MM.1S (cell line): Measurements from ENCODE around the gene FARS2.

Source experiments
- DNase-seq: peaks from one replicate; pipeline ENCODE4 v3.0.0-alpha.2; 2015
- H2AFZ ChIP-seq: fragments of 300-600 bp; sonication (generic); 2 replicates; pipeline ENCODE4 v1.6.0; 2016; ENCODE audit warnings: antibody characterized with exemption, low read length
- H3F3A ChIP-seq: fragments of 300-600 bp; sonication (generic); 2 replicates; pipeline ENCODE4 v1.6.1; 2016; ENCODE audit warnings: mild to moderate bottlenecking, antibody characterized with exemption, low read length, moderate library complexity, mixed read lengths; ENCODE audit not compliant: insufficient read depth
- H3K27ac ChIP-seq: fragments of 300-600 bp; sonication (generic); 2 replicates; pipeline ENCODE4 v1.5.1; 2016; ENCODE audit warnings: mild to moderate bottlenecking, low read length
- H3K27me3 ChIP-seq: fragments of 300-600 bp; sonication (generic); replicated peaks from 2 replicates; pipeline ENCODE4 v1.6.0; 2016; ENCODE audit warnings: low read length; ENCODE audit not compliant: insufficient read depth
- H3K36me3 ChIP-seq: fragments of 300-600 bp; sonication (generic); replicated peaks from 2 replicates; pipeline ENCODE4 v1.6.1; 2016; ENCODE audit warnings: mild to moderate bottlenecking, low read length, mixed read lengths; ENCODE audit not compliant: insufficient read depth
- H3K4me1 ChIP-seq: fragments of 300-600 bp; sonication (generic); 2 replicates; pipeline ENCODE4 v1.6.1; 2016; ENCODE audit warnings: low read length, mixed read lengths
- H3K4me2 ChIP-seq: fragments of 300-600 bp; sonication (generic); 2 replicates; pipeline ENCODE4 v1.6.0; 2016; ENCODE audit warnings: low read depth, low read length
- H3K4me3 ChIP-seq: fragments of 300-600 bp; sonication (generic); 2 replicates; pipeline ENCODE4 v1.5.1; 2016; ENCODE audit warnings: low read length, mixed read lengths
- H3K79me2 ChIP-seq: fragments of 300-600 bp; sonication (generic); 2 replicates; pipeline ENCODE4 v1.6.1; 2016; ENCODE audit warnings: mixed run types, low read length, mixed read lengths
- H3K9ac ChIP-seq: fragments of 300-600 bp; sonication (generic); 2 replicates; pipeline ENCODE4 v1.6.1; 2016; ENCODE audit warnings: low read length, mixed read lengths
- H3K9me2 ChIP-seq: fragments of 300-600 bp; sonication (generic); replicated peaks from 2 replicates; pipeline ENCODE4 v1.6.1; 2016; ENCODE audit warnings: mild to moderate bottlenecking, low read length, mixed read lengths; ENCODE audit not compliant: insufficient read depth
- H3K9me3 ChIP-seq: fragments of 300-600 bp; sonication (generic); replicated peaks from 2 replicates; pipeline ENCODE4 v1.6.1; 2016; ENCODE audit warnings: mild to moderate bottlenecking, low read length, mixed read lengths; ENCODE audit not compliant: insufficient read depth
- H4K20me1 ChIP-seq: fragments of 300-600 bp; sonication (generic); 2 replicates; pipeline ENCODE4 v1.6.1; 2016; ENCODE audit warnings: mild to moderate bottlenecking, low read length, moderate library complexity, mixed read lengths; ENCODE audit not compliant: insufficient read depth
- CTCF ChIP-seq: fragments of 300-600 bp; sonication (generic); IDR thresholded peaks from 2 replicates; pipeline ENCODE4 v1.5.1; 2016; ENCODE audit warnings: antibody characterized with exemption, low read length, mixed read lengths
- EZH2 ChIP-seq: fragments of 300-600 bp; sonication (generic); optimal IDR thresholded peaks from 2 replicates; pipeline ENCODE3; 2017; ENCODE audit warnings: low read depth, mild to moderate bottlenecking, antibody characterized with exemption, low read length, mixed read lengths
- EZH2phosphoT487 ChIP-seq: fragments of 300-600 bp; sonication (generic); IDR thresholded peaks from 2 replicates; pipeline ENCODE4 v1.6.1; 2018; ENCODE audit warnings: antibody characterized with exemption, low read length

The FARS2 gene

GRCh38 chr6:5459346-5459745, 198.0 kb downstream of the FARS2 start:
- TF ChIP-seq EZH2 (no peak), EZH2phosphoT487 (no peak), CTCF (no peak)
- H3K27me3 ChIP-seq, result no peaks in the 10 kb centered on the region
- H3K27ac ChIP-seq, result no peak overlapping the region
- H3K36me3 ChIP-seq, result no peaks in the 10 kb centered on the region
- H3K9me2 ChIP-seq, result no peaks in the 10 kb centered on the region
- no peak overlapping the region for H3K4me2 ChIP-seq
- no peaks in the 10 kb centered on the region for H3K4me1 ChIP-seq
- H3K4me3 ChIP-seq, result no peak overlapping the region
- no peaks in the 10 kb centered on the region for H3F3A ChIP-seq
- H4K20me1 ChIP-seq, result no peaks in the 10 kb centered on the region
- H3K9me3 ChIP-seq, result no peaks in the 10 kb centered on the region
- no peak for DNase-seq
- H3K9ac ChIP-seq, result no peak overlapping the region
- no peak overlapping the region for H2AFZ ChIP-seq
- H3K79me2 ChIP-seq, result no peaks in the 10 kb centered on the region

- Histone ChIP-seq H3K27me3 (no peaks in the 10 kb centered on the region), H3K4me3 (no peak overlapping the region), H3F3A (no peaks in the 10 kb centered on the region), H3K9me3 (no peaks in the 10 kb centered on the region), H3K4me1 (0 out of 2 replicates have a peak, but pooled peaks cover 3% of the 10 kb centered on the region), H3K9me2 (no peaks in the 10 kb centered on the region), H3K79me2 (no peaks in the 10 kb centered on the region), H2AFZ (no peak overlapping the region), H4K20me1 (no peaks in the 10 kb centered on the region), H3K9ac (no peak overlapping the region), H3K27ac (no peak overlapping the region), H3K36me3 (no peaks in the 10 kb centered on the region), H3K4me2 (no peak overlapping the region)
- TF ChIP-seq CTCF, result no peak
- TF ChIP-seq EZH2, result no peak
- TF ChIP-seq EZH2phosphoT487, result no peak
- no peak for DNase-seq
Observed at GRCh38 chr6:5461365-5461764, 200.1 kb downstream of the FARS2 start.

GRCh38 chr6:5462856-5463255, 201.5 kb downstream of the FARS2 start:
- Histone ChIP-seq H3K27me3 (no peaks in the 10 kb centered on the region), H2AFZ (no peak overlapping the region), H3K9me2 (no peaks in the 10 kb centered on the region), H3K9ac (no peak overlapping the region), H3K79me2 (no peaks in the 10 kb centered on the region), H3K9me3 (no peaks in the 10 kb centered on the region), H3K4me3 (no peak overlapping the region), H4K20me1 (no peaks in the 10 kb centered on the region), H3F3A (no peaks in the 10 kb centered on the region), H3K27ac (no peak overlapping the region), H3K4me1 (0 out of 2 replicates have a peak, but pooled peaks cover 7% of the 10 kb centered on the region), H3K4me2 (no peak overlapping the region), H3K36me3 (no peaks in the 10 kb centered on the region)
- no peak for TF ChIP-seq CTCF
- TF ChIP-seq EZH2, result no peak
- TF ChIP-seq EZH2phosphoT487, result no peak
- DNase-seq, result no peak
